Endodermal cell (in vitro differentiated cells): Measurements from ENCODE around the gene NR2C1. TPM values are rescaled to one million over a fixed set of nuclear protein-coding genes. Genes with fewer than 3 reads are reported as not detected.
A peak's percentile ranks its signal among the peaks of the same experiment; 100 is the strongest.

Source experiments
- DNase-seq: peaks from one replicate; pipeline ENCODE4 v3.0.0-alpha.2; 2017
- H3K27ac ChIP-seq: 2 replicates; pipeline ENCODE4 v1.5.1; 2013; ENCODE audit warnings: mild to moderate bottlenecking, low read depth, low read length, moderate library complexity
- H3K27me3 ChIP-seq: 2 replicates; pipeline ENCODE4 v1.6.1; 2013; ENCODE audit warnings: mild to moderate bottlenecking, low read length, moderate library complexity; ENCODE audit not compliant: insufficient read depth, control insufficient read depth, poor library complexity, severe bottlenecking
- H3K36me3 ChIP-seq: 2 replicates; pipeline ENCODE4 v1.7.0; 2013; ENCODE audit warnings: mild to moderate bottlenecking, low read length, moderate library complexity; ENCODE audit not compliant: control insufficient read depth, insufficient read depth
- H3K4me1 ChIP-seq: one replicate; pipeline ENCODE4 v1.7.0; 2013; ENCODE audit warnings: low read length; ENCODE audit not compliant: control insufficient read depth, insufficient read depth
- H3K4me3 ChIP-seq: 2 replicates; pipeline ENCODE4 v1.5.1; 2013; ENCODE audit warnings: mild to moderate bottlenecking, low read length, moderate library complexity
- H3K9ac ChIP-seq: 2 replicates; pipeline ENCODE4 v1.6.1; 2013; ENCODE audit warnings: mild to moderate bottlenecking, low read length, moderate library complexity; ENCODE audit not compliant: poor library complexity, severe bottlenecking; ENCODE audit errors: extremely low read depth
- H3K9me3 ChIP-seq: 2 replicates; pipeline ENCODE4 v1.6.1; 2013; ENCODE audit warnings: mild to moderate bottlenecking, low read length, moderate library complexity; ENCODE audit not compliant: control insufficient read depth
- H3K27ac Mint-ChIP-seq: 2 replicates; pipeline ENCODE4 v1.8.0; 2020; ENCODE audit warnings: mixed read lengths
- H3K27me3 Mint-ChIP-seq: 2 replicates; pipeline ENCODE4 v1.8.0; 2021; ENCODE audit warnings: mild to moderate bottlenecking, mixed read lengths; ENCODE audit not compliant: insufficient read depth
- H3K36me3 Mint-ChIP-seq: 2 replicates; pipeline ENCODE4 v1.8.0; 2020; ENCODE audit warnings: low read depth, mixed read lengths
- H3K4me1 Mint-ChIP-seq: 2 replicates; pipeline ENCODE4 v1.8.0; 2020; ENCODE audit warnings: mixed read lengths
- H3K4me3 Mint-ChIP-seq: 2 replicates; pipeline ENCODE4 v1.8.0; 2020; ENCODE audit warnings: mild to moderate bottlenecking, moderate library complexity, mixed read lengths
- H3K9me3 Mint-ChIP-seq: 2 replicates; pipeline ENCODE4 v1.8.0; 2020; ENCODE audit warnings: mild to moderate bottlenecking, mixed read lengths
- CTCF ChIP-seq: fragments of 200-600 bp; sonication (generic); conservative IDR thresholded peaks from 2 replicates; pipeline ENCODE4 v1.5.0; 2021; ENCODE audit warnings: antibody characterized with exemption, mild to moderate bottlenecking
- WGBS, 2 experiments: methylation state at CpG; one replicate each; pipeline versions ENCODE4 v1.1.5 to v1.1.7; 2013; ENCODE audit warnings: missing lambda C conversion rate in 2 of 2, mixed read lengths in 1 of 2; ENCODE audit not compliant: insufficient coverage in 1 of 2, insufficient read length in 1 of 2; 5-methylcytosine and 5-hydroxymethylcytosine counted together
- total RNA-seq, 2 donors: library from RNA; stranded (reverse); fragmentation: NEBNext Ultra II Directional in 1 of 2; extraction: Animal tissue kit (Norgen Biotek cat#: 25700) in 1 of 2; gene quantifications; 2 replicates in 1 of 2; 3 replicates in 1 of 2; pipeline ENCODE4 v1.2.1, GENCODE V29; 2021

Gene NR2C1
- total RNA-seq, 2 donors from 2014 or later, result 66.9 to 82.0 TPM

DNA sequence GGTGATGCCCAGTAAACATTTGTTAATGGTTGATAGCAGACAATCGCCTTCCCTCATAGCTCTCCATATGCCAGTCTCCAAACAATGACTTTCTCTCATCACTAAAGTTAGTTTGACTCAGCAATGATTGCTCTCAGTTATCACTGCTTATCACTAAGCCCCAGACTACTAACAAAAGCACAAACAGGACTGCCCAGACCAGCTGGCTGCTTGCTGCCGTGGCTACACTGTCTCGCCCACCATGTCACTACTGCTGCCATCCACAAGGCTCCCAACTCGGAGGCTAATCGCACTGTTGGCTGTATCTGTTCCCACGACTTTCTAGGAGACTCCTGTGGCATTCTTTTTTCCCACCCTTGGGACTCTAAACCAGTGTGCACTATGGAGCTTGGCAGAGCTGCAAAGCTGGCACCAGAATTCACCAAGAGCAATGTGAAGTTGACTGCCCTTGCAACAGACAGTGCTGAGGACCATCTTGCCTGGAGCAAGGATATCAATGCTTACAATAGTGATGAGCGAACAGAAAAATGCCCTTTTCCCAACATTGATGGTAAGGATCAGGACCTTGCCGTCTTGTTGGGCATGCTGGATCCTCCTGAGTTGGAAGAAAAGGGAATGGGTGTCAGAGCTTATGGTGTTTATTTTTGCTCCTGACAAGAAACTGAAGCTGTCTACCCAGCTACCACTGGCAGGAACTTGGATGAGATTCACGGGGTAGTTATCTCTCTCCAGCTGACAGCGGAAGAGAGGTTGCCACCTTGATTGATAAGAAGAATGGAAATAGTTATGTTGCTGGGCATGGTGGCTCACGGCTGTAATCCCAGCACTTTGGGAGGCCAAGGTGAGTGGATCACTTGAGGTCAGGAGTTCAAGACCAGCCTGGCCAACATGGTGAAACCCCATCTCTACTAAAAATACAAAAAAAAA is 27.1 kb upstream of the NR2C1 start:
- no peaks in the 10 kb centered on the region for H3K9me3 Mint-ChIP-seq
- 79 to 87% methylated on average over 7 to 11 of the region's 11 CpGs for WGBS, 2 experiments
- peak; percentile 13 for TF ChIP-seq CTCF
- Histone ChIP-seq H3K4me1 (peaks cover 10% of the 10 kb centered on the region), H3K9me3 (no peaks in the 10 kb centered on the region), H3K27me3 (no peaks in the 10 kb centered on the region), H3K36me3 (peaks cover 72% of the 10 kb centered on the region), H3K4me3 (no peak overlapping the region), H3K27ac (no peak overlapping the region), H3K9ac (no peak overlapping the region)
- H3K27ac Mint-ChIP-seq, result peak overlapping the region; percentile 29
- H3K36me3 Mint-ChIP-seq, result peaks cover 73% of the 10 kb centered on the region
- H3K4me3 Mint-ChIP-seq, result peak overlapping the region; percentile 3
- H3K4me1 Mint-ChIP-seq, result peaks cover 27% of the 10 kb centered on the region
- DNase-seq, result peak; percentile 66
- H3K27me3 Mint-ChIP-seq, result no peaks in the 10 kb centered on the region

DNA sequence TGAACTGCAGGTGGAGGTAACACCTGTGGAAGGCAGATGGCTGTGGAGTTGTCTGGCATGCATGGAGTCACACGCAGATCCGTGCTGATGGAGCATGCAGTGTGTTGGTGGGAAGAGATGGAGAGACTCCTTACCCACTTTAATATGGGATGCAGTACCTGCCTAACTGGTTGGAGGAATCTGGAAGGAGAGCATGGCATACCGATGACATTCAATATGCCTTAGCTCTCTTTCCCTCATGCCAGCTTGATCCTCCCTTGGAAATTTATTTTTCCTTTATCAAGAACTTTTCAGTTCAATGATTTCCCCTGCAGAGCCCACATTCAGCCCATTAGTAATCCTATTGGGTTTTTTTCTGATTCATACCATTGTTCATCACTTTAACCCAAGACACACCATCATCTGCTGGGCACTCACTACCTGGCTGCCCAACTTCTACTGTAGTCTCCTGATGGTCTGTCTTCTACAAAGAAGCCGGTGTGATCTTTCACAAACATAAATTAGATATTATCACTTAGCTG is 25.9 kb upstream of the NR2C1 start:
- 88 to 100% methylated on average over 2 to 4 of the region's 4 CpGs for WGBS, 2 experiments
- H3K27ac ChIP-seq, result no peak overlapping the region

GRCh38 chr12:95096852-95097251 is 23.4 kb upstream of the NR2C1 start:
- H3K9ac ChIP-seq, result no peak overlapping the region
- no peaks in the 10 kb centered on the region for H3K27me3 ChIP-seq
- 86 to 93% methylated on average over 2 to 3 of the region's 3 CpGs for WGBS, 2 experiments
- Mint-ChIP-seq H3K4me1 (peaks cover 27% of the 10 kb centered on the region), H3K36me3 (peaks cover 64% of the 10 kb centered on the region), H3K4me3 (no peak overlapping the region), H3K27ac (peak overlapping the region; percentile 23), H3K27me3 (no peaks in the 10 kb centered on the region), H3K9me3 (no peaks in the 10 kb centered on the region)
- H3K36me3 ChIP-seq, result peaks cover 66% of the 10 kb centered on the region
- no peak for TF ChIP-seq CTCF
- H3K4me1 ChIP-seq, result peaks cover 10% of the 10 kb centered on the region
- H3K4me3 ChIP-seq, result no peak overlapping the region
- no peak overlapping the region for H3K27ac ChIP-seq
- no peak for DNase-seq
- H3K9me3 ChIP-seq, result no peaks in the 10 kb centered on the region

More for the DNA sequence above, 25.9 kb upstream of the NR2C1 start:
- H3K4me1 ChIP-seq, result peaks cover 10% of the 10 kb centered on the region
- no peaks in the 10 kb centered on the region for H3K27me3 ChIP-seq
- H3K36me3 ChIP-seq, result peaks cover 70% of the 10 kb centered on the region
- no peak for TF ChIP-seq CTCF
- no peak overlapping the region for H3K4me3 Mint-ChIP-seq
- H3K36me3 Mint-ChIP-seq, result peaks cover 69% of the 10 kb centered on the region
- H3K4me3 ChIP-seq, result no peak overlapping the region
- H3K27ac Mint-ChIP-seq, result peak overlapping the region; percentile 16
- H3K9me3 ChIP-seq, result no peaks in the 10 kb centered on the region
- H3K4me1 Mint-ChIP-seq, result peaks cover 27% of the 10 kb centered on the region
- DNase-seq, result no peak
- no peaks in the 10 kb centered on the region for H3K9me3 Mint-ChIP-seq
- no peaks in the 10 kb centered on the region for H3K27me3 Mint-ChIP-seq
- no peak overlapping the region for H3K9ac ChIP-seq
